Central memory CD8-positive, alpha-beta T cell (primary cell): ENCODE data around the gene PRND.
"Not testable (repeated sequence)": the region's sequence is repeated elsewhere in the genome, so short reads cannot be mapped to it uniquely, and the experiment has no call there.

ENCODE experiments used
- ATAC-seq: fragments of 150-1000 bp; cut with Tn5 transposase; replicated peaks from 2 replicates; pipeline ENCODE4 v1.10.0; 2022; ENCODE audit warnings: mild to moderate bottlenecking, moderate FRiP score, moderate number of reproducible peaks; ENCODE audit not compliant: poor library complexity, severe bottlenecking; ENCODE audit errors: extremely low read depth
- DNase-seq, 2 donors: peaks; one replicate each; pipeline ENCODE4 v3.0.0; 2021; ENCODE audit warnings: low spot score in 2 of 2
- H3K27ac Mint-ChIP-seq: one replicate; pipeline ENCODE4 v1.8.0; 2022; ENCODE audit warnings: low read depth, mild to moderate bottlenecking, moderate library complexity, mixed read lengths
- H3K27me3 Mint-ChIP-seq: one replicate; pipeline ENCODE4 v1.8.0; 2022; ENCODE audit warnings: mixed read lengths
- H3K36me3 Mint-ChIP-seq: one replicate; pipeline ENCODE4 v1.8.0; 2022; ENCODE audit warnings: mild to moderate bottlenecking, moderate library complexity, mixed read lengths; ENCODE audit not compliant: insufficient read depth
- H3K4me1 Mint-ChIP-seq: one replicate; pipeline ENCODE4 v1.8.0; 2022; ENCODE audit warnings: mixed read lengths
- H3K4me3 Mint-ChIP-seq: one replicate; pipeline ENCODE4 v1.8.0; 2022; ENCODE audit warnings: mild to moderate bottlenecking, moderate library complexity, mixed read lengths
- H3K9me3 Mint-ChIP-seq: one replicate; pipeline ENCODE4 v1.8.0; 2022; ENCODE audit warnings: mixed read lengths

PRND gene

GRCh38 chr20:4691753-4692152 lies 30.0 kb upstream of the PRND start:
- H3K4me1 Mint-ChIP-seq: peaks cover 55% of the 10 kb centered on the region
- no peaks in the 10 kb centered on the region for H3K9me3 Mint-ChIP-seq
- peaks cover 5% of the 10 kb centered on the region for H3K36me3 Mint-ChIP-seq
- H3K27me3 Mint-ChIP-seq: no peaks in the 10 kb centered on the region
- no peak overlapping the region for H3K27ac Mint-ChIP-seq
- DNase-seq (no peak), ATAC-seq (no peak)
- H3K4me3 Mint-ChIP-seq: no peak overlapping the region

GRCh38 chr20:4694076-4694475 lies 27.6 kb upstream of the PRND start:
- H3K27me3 Mint-ChIP-seq: no peaks in the 10 kb centered on the region
- no peak for DNase-seq
- peaks cover 54% of the 10 kb centered on the region for H3K4me1 Mint-ChIP-seq
- no peak overlapping the region for H3K4me3 Mint-ChIP-seq
- no peak for ATAC-seq
- no peak overlapping the region for H3K27ac Mint-ChIP-seq
- H3K9me3 Mint-ChIP-seq: no peaks in the 10 kb centered on the region
- peaks cover 9% of the 10 kb centered on the region for H3K36me3 Mint-ChIP-seq

GRCh38 chr20:4697189-4697830 lies 24.4 kb upstream of the PRND start:
- Mint-ChIP-seq H3K27me3 (no peaks in the 10 kb centered on the region), H3K9me3 (no peaks in the 10 kb centered on the region), H3K4me1 (peaks cover 38% of the 10 kb centered on the region), H3K36me3 (peaks cover 10% of the 10 kb centered on the region), H3K4me3 (no peak overlapping the region), H3K27ac (peak overlapping the region; percentile 27)
- no peak for DNase-seq
- ATAC-seq: no peak

- Mint-ChIP-seq H3K9me3 (no peaks in the 10 kb centered on the region), H3K4me1 (peaks cover 36% of the 10 kb centered on the region), H3K36me3 (peaks cover 10% of the 10 kb centered on the region), H3K27me3 (no peaks in the 10 kb centered on the region), H3K27ac (no peak overlapping the region), H3K4me3 (no peak overlapping the region)
- ATAC-seq: no peak
- no peak for DNase-seq
Observed at GRCh38 chr20:4697831-4698221, 23.9 kb upstream of the PRND start.

- Mint-ChIP-seq H3K4me3 (no peak overlapping the region), H3K4me1 (peaks cover 27% of the 10 kb centered on the region), H3K27ac (no peak overlapping the region), H3K9me3 (no peaks in the 10 kb centered on the region), H3K36me3 (peaks cover 10% of the 10 kb centered on the region), H3K27me3 (no peaks in the 10 kb centered on the region)
- DNase-seq (no peak), ATAC-seq (no peak)
Observed at GRCh38 chr20:4699216-4699615, 22.5 kb upstream of the PRND start.

- Mint-ChIP-seq H3K9me3 (no peaks in the 10 kb centered on the region), H3K4me1 (peaks cover 25% of the 10 kb centered on the region), H3K36me3 (peaks cover 10% of the 10 kb centered on the region), H3K27me3 (no peaks in the 10 kb centered on the region), H3K4me3 (no peak overlapping the region), H3K27ac (no peak overlapping the region)
- ATAC-seq: no peak
- DNase-seq: no peak
Observed at GRCh38 chr20:4699957-4700356, 21.8 kb upstream of the PRND start.

GRCh38 chr20:4702562-4703280 lies 19.0 kb upstream of the PRND start:
- ATAC-seq: no peak
- Mint-ChIP-seq H3K4me1 (peaks cover 2% of the 10 kb centered on the region), H3K27ac (no peak overlapping the region), H3K36me3 (peaks cover 6% of the 10 kb centered on the region), H3K4me3 (no peak overlapping the region), H3K9me3 (no peaks in the 10 kb centered on the region), H3K27me3 (no peaks in the 10 kb centered on the region)
- DNase-seq: no peak

- peaks cover 6% of the 10 kb centered on the region for H3K36me3 Mint-ChIP-seq
Observed at GRCh38 chr20:4703281-4703676, 18.4 kb upstream of the PRND start.

GRCh38 chr20:4706941-4707340 lies 14.8 kb upstream of the PRND start:
- H3K4me3 Mint-ChIP-seq, H3K36me3 Mint-ChIP-seq, H3K27ac Mint-ChIP-seq, ATAC-seq, H3K9me3 Mint-ChIP-seq, H3K4me1 Mint-ChIP-seq, H3K27me3 Mint-ChIP-seq, DNase-seq: not testable (repeated sequence)

More at GRCh38 chr20:4703281-4703676, 18.4 kb upstream of the PRND start:
- Mint-ChIP-seq H3K4me3 (no peak overlapping the region), H3K9me3 (no peaks in the 10 kb centered on the region), H3K27me3 (no peaks in the 10 kb centered on the region), H3K27ac (no peak overlapping the region), H3K4me1 (no peaks in the 10 kb centered on the region)
- ATAC-seq: no peak
- no peak for DNase-seq

GRCh38 chr20:4708036-4708435 lies 13.7 kb upstream of the PRND start:
- Mint-ChIP-seq H3K27ac (no peak overlapping the region), H3K4me3 (no peak overlapping the region), H3K27me3 (peaks cover 2% of the 10 kb centered on the region), H3K36me3 (peaks cover 2% of the 10 kb centered on the region), H3K4me1 (peaks cover 5% of the 10 kb centered on the region), H3K9me3 (peaks cover 5% of the 10 kb centered on the region)
- DNase-seq (no peak), ATAC-seq (no peak)

GRCh38 chr20:4708856-4709255 lies 12.9 kb upstream of the PRND start:
- H3K27me3 Mint-ChIP-seq: peaks cover 10% of the 10 kb centered on the region

GRCh38 chr20:4709261-4710105 lies 12.2 kb upstream of the PRND start:
- Mint-ChIP-seq H3K27me3 (peaks cover 16% of the 10 kb centered on the region), H3K27ac (no peak overlapping the region), H3K4me1 (peaks cover 5% of the 10 kb centered on the region), H3K9me3 (peaks cover 5% of the 10 kb centered on the region), H3K4me3 (no peak overlapping the region), H3K36me3 (peaks cover 2% of the 10 kb centered on the region)
- ATAC-seq (no peak), DNase-seq (no peak)

More at GRCh38 chr20:4708856-4709255, 12.9 kb upstream of the PRND start:
- ATAC-seq (no peak), DNase-seq (no peak)
- Mint-ChIP-seq H3K4me1 (peaks cover 5% of the 10 kb centered on the region), H3K36me3 (peaks cover 2% of the 10 kb centered on the region), H3K9me3 (peaks cover 5% of the 10 kb centered on the region), H3K27ac (no peak overlapping the region), H3K4me3 (no peak overlapping the region)
